ENCODE measurements around the gene TMEM205.

DNA sequence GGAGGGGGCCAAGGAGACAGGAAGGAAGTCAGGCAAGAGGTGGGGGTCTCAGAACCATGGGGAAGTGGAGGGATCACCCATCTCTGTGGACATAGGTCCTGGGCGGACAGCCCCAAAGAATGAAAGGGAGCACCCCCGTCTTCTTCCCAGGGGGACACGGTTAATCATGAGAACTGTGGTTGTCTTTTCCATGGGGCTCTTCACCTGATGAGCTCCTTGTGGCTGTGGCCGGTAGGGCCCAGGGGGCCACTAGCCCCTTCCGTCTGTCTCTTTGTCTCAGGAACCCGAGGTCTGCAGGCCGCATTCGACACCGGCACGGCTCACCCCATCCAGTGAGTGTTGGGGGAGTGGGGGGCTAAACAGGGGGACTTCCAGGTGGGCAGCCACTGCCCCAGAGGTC, 17.8 kb upstream of the TMEM205 start:
- TF ChIP-seq, protein P1, sequence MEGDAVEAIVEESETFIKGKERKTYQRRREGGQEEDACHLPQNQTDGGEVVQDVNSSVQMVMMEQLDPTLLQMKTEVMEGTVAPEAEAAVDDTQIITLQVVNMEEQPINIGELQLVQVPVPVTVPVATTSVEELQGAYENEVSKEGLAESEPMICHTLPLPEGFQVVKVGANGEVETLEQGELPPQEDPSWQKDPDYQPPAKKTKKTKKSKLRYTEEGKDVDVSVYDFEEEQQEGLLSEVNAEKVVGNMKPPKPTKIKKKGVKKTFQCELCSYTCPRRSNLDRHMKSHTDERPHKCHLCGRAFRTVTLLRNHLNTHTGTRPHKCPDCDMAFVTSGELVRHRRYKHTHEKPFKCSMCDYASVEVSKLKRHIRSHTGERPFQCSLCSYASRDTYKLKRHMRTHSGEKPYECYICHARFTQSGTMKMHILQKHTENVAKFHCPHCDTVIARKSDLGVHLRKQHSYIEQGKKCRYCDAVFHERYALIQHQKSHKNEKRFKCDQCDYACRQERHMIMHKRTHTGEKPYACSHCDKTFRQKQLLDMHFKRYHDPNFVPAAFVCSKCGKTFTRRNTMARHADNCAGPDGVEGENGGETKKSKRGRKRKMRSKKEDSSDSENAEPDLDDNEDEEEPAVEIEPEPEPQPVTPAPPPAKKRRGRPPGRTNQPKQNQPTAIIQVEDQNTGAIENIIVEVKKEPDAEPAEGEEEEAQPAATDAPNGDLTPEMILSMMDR (IDR thresholded peaks at IDR 0.05), result no peak
- TF ChIP-seq POLR2A (IDR thresholded peaks at IDR 0.05), result no peak

Data from thyroid gland (tissue), 4 donors.